HL-60 (cell line): ENCODE results near the gene GP2.
"Not testable (repeated sequence)": the region's sequence is repeated elsewhere in the genome, so short reads cannot be mapped to it uniquely, and the experiment has no call there.

ENCODE experiments used
- DNase-seq, 2 experiments: peaks; one replicate each; pipeline ENCODE4 v3.0.0-alpha.2; 2010 to 2020; ENCODE audit warnings: low read depth in 1 of 2, low spot score in 1 of 2
- H3K27ac ChIP-seq: fragments of 250-450 bp; sonication (Bioruptor Pico); replicated peaks from 2 replicates; pipeline ENCODE4 v1.5.1; 2020; ENCODE audit warnings: mild to moderate bottlenecking, moderate library complexity
- H3K27me3 ChIP-seq: fragments of 250-450 bp; sonication (Bioruptor Pico); 2 replicates; pipeline ENCODE4 v1.5.1; 2021; ENCODE audit warnings: mild to moderate bottlenecking, moderate library complexity; ENCODE audit not compliant: insufficient read depth, poor library complexity, severe bottlenecking
- H3K4me3 ChIP-seq: replicated peaks from 2 replicates; pipeline ENCODE4 v1.5.1; 2011; ENCODE audit warnings: mild to moderate bottlenecking, control low read depth, low read length; ENCODE audit not compliant: insufficient read depth
- GABPA ChIP-seq: IDR thresholded peaks from 2 replicates; pipeline ENCODE4 v1.6.1; 2012; ENCODE audit warnings: low read depth
- POLR2AphosphoS5 ChIP-seq: IDR thresholded peaks from 2 replicates; pipeline ENCODE4 v1.6.1; 2012; ENCODE audit warnings: low read depth
- SPI1 ChIP-seq: IDR thresholded peaks from 2 replicates; pipeline ENCODE4 v1.6.1; 2012; ENCODE audit warnings: low read depth, mild to moderate bottlenecking, borderline replicate concordance
- TF ChIP-seq, protein P1 (sequence below): IDR thresholded peaks from one replicate; pipeline ENCODE4 v1.5.1; 2011; ENCODE audit warnings: low read length, control low read depth, inconsistent platforms; ENCODE audit not compliant: insufficient read depth
- TF ChIP-seq, protein P2 (sequence below): IDR thresholded peaks from 2 replicates; pipeline ENCODE4 v1.6.1; 2012; ENCODE audit warnings: low read depth; ENCODE audit not compliant: insufficient replicate concordance

The GP2 gene

GRCh38 chr16:20313741-20314140 is 13.6 kb downstream of the GP2 start:
- DNase-seq, result no peak
- Histone ChIP-seq H3K4me3 (no peak overlapping the region), H3K27me3 (no peaks in the 10 kb centered on the region), H3K27ac (no peak overlapping the region)
- TF ChIP-seq GABPA (no peak), POLR2AphosphoS5 (no peak)
- TF ChIP-seq, protein P1, sequence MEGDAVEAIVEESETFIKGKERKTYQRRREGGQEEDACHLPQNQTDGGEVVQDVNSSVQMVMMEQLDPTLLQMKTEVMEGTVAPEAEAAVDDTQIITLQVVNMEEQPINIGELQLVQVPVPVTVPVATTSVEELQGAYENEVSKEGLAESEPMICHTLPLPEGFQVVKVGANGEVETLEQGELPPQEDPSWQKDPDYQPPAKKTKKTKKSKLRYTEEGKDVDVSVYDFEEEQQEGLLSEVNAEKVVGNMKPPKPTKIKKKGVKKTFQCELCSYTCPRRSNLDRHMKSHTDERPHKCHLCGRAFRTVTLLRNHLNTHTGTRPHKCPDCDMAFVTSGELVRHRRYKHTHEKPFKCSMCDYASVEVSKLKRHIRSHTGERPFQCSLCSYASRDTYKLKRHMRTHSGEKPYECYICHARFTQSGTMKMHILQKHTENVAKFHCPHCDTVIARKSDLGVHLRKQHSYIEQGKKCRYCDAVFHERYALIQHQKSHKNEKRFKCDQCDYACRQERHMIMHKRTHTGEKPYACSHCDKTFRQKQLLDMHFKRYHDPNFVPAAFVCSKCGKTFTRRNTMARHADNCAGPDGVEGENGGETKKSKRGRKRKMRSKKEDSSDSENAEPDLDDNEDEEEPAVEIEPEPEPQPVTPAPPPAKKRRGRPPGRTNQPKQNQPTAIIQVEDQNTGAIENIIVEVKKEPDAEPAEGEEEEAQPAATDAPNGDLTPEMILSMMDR, result no peak
- TF ChIP-seq, protein P2, sequence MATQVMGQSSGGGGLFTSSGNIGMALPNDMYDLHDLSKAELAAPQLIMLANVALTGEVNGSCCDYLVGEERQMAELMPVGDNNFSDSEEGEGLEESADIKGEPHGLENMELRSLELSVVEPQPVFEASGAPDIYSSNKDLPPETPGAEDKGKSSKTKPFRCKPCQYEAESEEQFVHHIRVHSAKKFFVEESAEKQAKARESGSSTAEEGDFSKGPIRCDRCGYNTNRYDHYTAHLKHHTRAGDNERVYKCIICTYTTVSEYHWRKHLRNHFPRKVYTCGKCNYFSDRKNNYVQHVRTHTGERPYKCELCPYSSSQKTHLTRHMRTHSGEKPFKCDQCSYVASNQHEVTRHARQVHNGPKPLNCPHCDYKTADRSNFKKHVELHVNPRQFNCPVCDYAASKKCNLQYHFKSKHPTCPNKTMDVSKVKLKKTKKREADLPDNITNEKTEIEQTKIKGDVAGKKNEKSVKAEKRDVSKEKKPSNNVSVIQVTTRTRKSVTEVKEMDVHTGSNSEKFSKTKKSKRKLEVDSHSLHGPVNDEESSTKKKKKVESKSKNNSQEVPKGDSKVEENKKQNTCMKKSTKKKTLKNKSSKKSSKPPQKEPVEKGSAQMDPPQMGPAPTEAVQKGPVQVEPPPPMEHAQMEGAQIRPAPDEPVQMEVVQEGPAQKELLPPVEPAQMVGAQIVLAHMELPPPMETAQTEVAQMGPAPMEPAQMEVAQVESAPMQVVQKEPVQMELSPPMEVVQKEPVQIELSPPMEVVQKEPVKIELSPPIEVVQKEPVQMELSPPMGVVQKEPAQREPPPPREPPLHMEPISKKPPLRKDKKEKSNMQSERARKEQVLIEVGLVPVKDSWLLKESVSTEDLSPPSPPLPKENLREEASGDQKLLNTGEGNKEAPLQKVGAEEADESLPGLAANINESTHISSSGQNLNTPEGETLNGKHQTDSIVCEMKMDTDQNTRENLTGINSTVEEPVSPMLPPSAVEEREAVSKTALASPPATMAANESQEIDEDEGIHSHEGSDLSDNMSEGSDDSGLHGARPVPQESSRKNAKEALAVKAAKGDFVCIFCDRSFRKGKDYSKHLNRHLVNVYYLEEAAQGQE, result no peak

- H3K4me3 ChIP-seq, DNase-seq, H3K27me3 ChIP-seq, H3K27ac ChIP-seq: not testable (repeated sequence)
Measured at GRCh38 chr16:20312536-20313095, 14.7 kb downstream of the GP2 start.

GRCh38 chr16:20311548-20311947 is 15.8 kb downstream of the GP2 start:
- H3K4me3 ChIP-seq, result no peak overlapping the region
- TF ChIP-seq, protein P1, result no peak
- TF ChIP-seq SPI1 (no peak), GABPA (no peak), POLR2AphosphoS5 (no peak)
- TF ChIP-seq, protein P2, result no peak
- no peak overlapping the region for H3K27ac ChIP-seq
- DNase-seq, result no peak
- H3K27me3 ChIP-seq, result no peaks in the 10 kb centered on the region

DNA sequence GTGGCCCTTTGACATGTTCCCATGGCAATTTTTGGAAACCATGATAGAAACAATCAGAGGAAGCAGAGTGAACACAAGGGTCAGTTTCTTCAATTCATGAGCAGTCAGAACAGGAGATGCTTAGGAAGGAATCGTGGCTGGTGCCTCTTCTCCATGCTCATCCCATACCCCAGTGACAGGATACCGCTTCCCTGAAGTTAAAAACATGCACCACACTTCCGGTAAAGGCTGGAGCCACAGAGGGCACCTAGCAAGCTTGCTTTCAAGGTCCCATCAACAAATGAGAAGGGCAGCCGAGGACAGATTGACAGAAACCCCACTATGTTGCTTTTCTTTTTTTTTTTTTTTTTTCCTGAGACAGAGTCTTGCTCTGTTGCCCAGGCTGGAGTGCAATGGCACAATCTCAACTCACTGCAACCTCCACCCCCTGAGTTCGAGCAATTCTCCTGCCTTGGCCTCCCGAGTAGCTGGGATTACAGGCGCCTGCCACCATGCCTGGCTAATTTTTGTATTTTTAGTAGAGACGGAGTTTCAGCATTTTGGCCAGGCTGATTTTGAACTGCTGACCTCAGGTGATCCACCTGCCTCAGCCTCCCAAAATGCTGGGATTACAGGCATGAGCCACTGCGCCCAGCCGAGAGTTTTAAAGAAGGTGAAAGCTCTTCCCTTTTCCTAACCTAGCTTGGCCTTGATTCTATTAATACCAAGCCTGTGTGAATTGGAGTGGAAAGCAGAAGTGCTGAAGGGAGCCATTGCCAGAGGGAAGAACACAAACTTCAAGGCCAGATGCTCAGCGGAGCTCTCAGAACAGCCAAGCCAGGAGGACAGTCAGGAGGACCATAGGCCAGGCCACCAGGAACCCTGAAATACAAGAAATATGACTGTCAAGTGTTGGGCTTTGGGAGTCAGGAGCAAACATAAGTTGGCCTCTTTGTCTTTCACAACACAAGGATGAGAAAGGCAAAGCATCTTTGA is 16.6 kb downstream of the GP2 start:
- no peak for DNase-seq
- Histone ChIP-seq H3K4me3 (no peak overlapping the region), H3K27me3 (no peaks in the 10 kb centered on the region), H3K27ac (no peak overlapping the region)
- TF ChIP-seq, protein P2, result no peak
- peak; percentile 73; the same call in 1 of the 2 replicates for TF ChIP-seq SPI1
